ENCODE data around the gene CPEB3. TPM values are rescaled to one million over a fixed set of nuclear protein-coding genes. Genes with fewer than 3 reads are reported as not detected.
A peak's percentile ranks its signal among the peaks of the same experiment; 100 is the strongest.

Gene CPEB3
- polyA plus RNA-seq, 2 of the 4 experiments (the other 2 are of a cell fraction) = 0.37 to 0.41 TPM

DNA sequence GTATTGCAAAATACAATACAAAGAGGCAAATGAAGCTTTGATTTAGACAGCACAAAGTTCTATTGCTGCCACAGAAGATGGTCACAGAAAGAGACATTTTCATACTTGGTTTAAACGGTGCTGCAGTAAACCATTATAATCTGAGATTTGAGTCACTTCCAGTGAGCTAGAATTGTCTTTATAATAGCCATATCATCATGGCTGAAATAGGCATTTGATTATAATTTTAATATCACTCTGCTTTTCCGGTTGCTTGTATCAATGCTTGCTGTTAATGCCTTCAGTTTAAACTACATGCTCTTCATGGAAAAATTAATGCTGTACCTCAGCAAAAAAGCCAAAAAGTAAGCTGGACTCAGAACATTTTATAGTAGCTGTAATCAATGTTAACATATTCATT, 48.5 kb downstream of the CPEB3 start:
- ATAC-seq = no peak
- no peak overlapping the region for H3K27ac ChIP-seq
- peaks cover 22% of the 10 kb centered on the region for H3K4me1 ChIP-seq
- TF ChIP-seq TFCP2L1 (CRISPR knock-in tag; IDR thresholded peaks at IDR 0.05) = no peak
- TF ChIP-seq, protein P1, sequence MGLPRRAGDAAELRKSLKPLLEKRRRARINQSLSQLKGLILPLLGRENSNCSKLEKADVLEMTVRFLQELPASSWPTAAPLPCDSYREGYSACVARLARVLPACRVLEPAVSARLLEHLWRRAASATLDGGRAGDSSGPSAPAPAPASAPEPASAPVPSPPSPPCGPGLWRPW (IDR thresholded peaks at IDR 0.05) = no peak
- TF ChIP-seq, protein P2, sequence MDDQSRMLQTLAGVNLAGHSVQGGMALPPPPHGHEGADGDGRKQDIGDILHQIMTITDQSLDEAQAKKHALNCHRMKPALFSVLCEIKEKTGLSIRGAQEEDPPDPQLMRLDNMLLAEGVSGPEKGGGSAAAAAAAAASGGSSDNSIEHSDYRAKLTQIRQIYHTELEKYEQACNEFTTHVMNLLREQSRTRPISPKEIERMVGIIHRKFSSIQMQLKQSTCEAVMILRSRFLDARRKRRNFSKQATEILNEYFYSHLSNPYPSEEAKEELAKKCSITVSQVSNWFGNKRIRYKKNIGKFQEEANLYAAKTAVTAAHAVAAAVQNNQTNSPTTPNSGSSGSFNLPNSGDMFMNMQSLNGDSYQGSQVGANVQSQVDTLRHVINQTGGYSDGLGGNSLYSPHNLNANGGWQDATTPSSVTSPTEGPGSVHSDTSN (IDR thresholded peaks at IDR 0.05) = no peak
- no peak overlapping the region for H3K4me3 ChIP-seq
- CTCF ChIA-PET = interaction anchor here (0.7 to 1.3 kb wide), 2 partner anchors 48 to 332 kb away, joined by 3 read pairs; partner anchors contain the start of gene IDE
- POLR2A ChIA-PET = no interaction called here
- WGBS (ENCODE audit: missing lambda C conversion rate) = 43% methylated on average over 2 of the region's 2 CpGs
- H3K9me3 ChIP-seq = no peaks in the 10 kb centered on the region
- no peak for FAIRE-seq
- DNase-seq (ENCODE audit: low read depth in 1 of 2, low spot score in 1 of 2) = no peak
- no peak overlapping the region; the same call in 2 of the 3 replicates for H3K4me2 ChIP-seq

DNA sequence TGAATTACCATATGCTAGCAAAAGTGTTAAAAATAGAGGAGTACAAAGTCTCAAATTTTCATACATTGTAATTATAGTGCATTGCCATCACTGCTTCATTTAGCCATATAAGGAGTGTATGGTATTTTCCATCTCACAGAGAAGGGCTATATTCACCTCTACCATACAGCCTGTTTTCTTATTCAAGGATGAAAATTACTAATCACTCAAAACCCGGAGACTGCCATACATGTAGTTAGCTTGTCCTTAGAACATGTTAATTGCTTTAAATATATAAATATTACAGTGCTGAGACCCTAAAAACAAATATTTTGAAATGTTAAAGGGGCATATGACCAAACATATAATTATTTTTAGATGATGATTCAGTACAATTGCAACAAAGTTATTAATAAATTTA, 49.4 kb downstream of the CPEB3 start:
- TF ChIP-seq ZFP36 (IDR thresholded peaks at IDR 0.05; ENCODE audit: borderline replicate concordance, partially characterized antibody) = no peak
- TF ChIP-seq, protein P3, sequence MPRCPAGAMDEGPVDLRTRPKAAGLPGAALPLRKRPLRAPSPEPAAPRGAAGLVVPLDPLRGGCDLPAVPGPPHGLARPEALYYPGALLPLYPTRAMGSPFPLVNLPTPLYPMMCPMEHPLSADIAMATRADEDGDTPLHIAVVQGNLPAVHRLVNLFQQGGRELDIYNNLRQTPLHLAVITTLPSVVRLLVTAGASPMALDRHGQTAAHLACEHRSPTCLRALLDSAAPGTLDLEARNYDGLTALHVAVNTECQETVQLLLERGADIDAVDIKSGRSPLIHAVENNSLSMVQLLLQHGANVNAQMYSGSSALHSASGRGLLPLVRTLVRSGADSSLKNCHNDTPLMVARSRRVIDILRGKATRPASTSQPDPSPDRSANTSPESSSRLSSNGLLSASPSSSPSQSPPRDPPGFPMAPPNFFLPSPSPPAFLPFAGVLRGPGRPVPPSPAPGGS (IDR thresholded peaks at IDR 0.05) = no peak
- TF ChIP-seq POLR2A (IDR thresholded peaks at IDR 0.05; ENCODE audit: low read length) = no peak
- ATAC-seq = no peak
- CTCF ChIA-PET = interaction anchor here (1.2 to 1.3 kb wide), 2 partner anchors 48 to 57 kb away, joined by 3 read pairs; no protein-coding TSS in a partner anchor
- 77% methylated on average over 1 of the region's 1 CpG for WGBS (ENCODE audit: missing lambda C conversion rate)
- peaks cover 22% of the 10 kb centered on the region for H3K4me1 ChIP-seq
- H3K27ac ChIP-seq = peak overlapping the region in 1 of 2 experiments; percentile 72; a peak in 2 of 6 replicates
- POLR2A ChIA-PET = interaction anchor here (1.0 kb wide), 1 partner anchor 49 kb away, joined by 5 read pairs; the partner anchor contains the start of genes CPEB3 and MARCHF5
- H3K9me3 ChIP-seq = no peaks in the 10 kb centered on the region
- H3K4me3 ChIP-seq = peak overlapping the region; percentile 53
- no peak for DNase-seq (ENCODE audit: low read depth in 1 of 2, low spot score in 1 of 2)
- H3K4me2 ChIP-seq = peak overlapping the region; percentile 82
- no peak for FAIRE-seq

DNA sequence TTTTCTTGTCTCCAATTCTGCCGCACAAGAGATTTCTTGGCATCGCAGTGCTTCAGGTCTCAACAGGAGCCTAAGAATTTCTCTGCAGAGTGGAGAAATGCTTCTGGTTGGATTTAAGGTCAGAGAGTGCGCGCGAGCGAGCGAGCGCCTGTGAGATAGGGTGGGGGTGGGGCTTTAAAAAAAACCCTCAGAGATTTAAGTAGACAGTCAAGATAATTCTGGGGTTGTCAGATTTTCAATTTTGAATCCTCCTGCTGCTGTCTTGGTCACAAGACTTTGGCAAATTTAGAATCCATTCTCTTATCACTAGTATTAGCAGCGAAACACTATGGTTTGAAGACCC, 49.7 kb downstream of the CPEB3 start:
- Histone ChIP-seq H3K4me2 (peak overlapping the region; percentile 82), H3K27ac (peak overlapping the region in 1 of 2 experiments; percentile 72; a peak in 3 of 6 replicates), H3K4me1 (peaks cover 22% of the 10 kb centered on the region), H3K4me3 (peak overlapping the region; percentile 53), H3K9me3 (no peaks in the 10 kb centered on the region)
- 11% methylated on average over 9 of the region's 9 CpGs for WGBS (ENCODE audit: missing lambda C conversion rate)
- POLR2A ChIA-PET = interaction anchor here (1.0 kb wide), 1 partner anchor 50 kb away, joined by 5 read pairs; the partner anchor contains the start of genes CPEB3 and MARCHF5
- no peak for FAIRE-seq
- peak in 1 of 2 experiments; percentile 10 for DNase-seq (ENCODE audit: low read depth in 1 of 2, low spot score in 1 of 2)
- CTCF ChIA-PET = interaction anchor here (1.2 kb wide), 1 partner anchor 58 kb away, joined by 3 read pairs; no protein-coding TSS in a partner anchor
- peak in 1 of 2 experiments; percentile 39; a peak in 3 of 6 replicates for ATAC-seq
- TF ChIP-seq EP300 (IDR thresholded peaks at IDR 0.05) (no peak), HOXB5 (CRISPR knock-in tag; IDR thresholded peaks at IDR 0.05) (no peak), CHD4 (IDR thresholded peaks at IDR 0.05; ENCODE audit: borderline replicate concordance) (no peak), TFCP2L1 (CRISPR knock-in tag; IDR thresholded peaks at IDR 0.05) (no peak), KDM5A (IDR thresholded peaks at IDR 0.05) (no peak), RNF2 (IDR thresholded peaks at IDR 0.05; ENCODE audit: borderline replicate concordance, low read depth) (no peak), ZC3H11A (IDR thresholded peaks at IDR 0.05) (no peak)

DNA sequence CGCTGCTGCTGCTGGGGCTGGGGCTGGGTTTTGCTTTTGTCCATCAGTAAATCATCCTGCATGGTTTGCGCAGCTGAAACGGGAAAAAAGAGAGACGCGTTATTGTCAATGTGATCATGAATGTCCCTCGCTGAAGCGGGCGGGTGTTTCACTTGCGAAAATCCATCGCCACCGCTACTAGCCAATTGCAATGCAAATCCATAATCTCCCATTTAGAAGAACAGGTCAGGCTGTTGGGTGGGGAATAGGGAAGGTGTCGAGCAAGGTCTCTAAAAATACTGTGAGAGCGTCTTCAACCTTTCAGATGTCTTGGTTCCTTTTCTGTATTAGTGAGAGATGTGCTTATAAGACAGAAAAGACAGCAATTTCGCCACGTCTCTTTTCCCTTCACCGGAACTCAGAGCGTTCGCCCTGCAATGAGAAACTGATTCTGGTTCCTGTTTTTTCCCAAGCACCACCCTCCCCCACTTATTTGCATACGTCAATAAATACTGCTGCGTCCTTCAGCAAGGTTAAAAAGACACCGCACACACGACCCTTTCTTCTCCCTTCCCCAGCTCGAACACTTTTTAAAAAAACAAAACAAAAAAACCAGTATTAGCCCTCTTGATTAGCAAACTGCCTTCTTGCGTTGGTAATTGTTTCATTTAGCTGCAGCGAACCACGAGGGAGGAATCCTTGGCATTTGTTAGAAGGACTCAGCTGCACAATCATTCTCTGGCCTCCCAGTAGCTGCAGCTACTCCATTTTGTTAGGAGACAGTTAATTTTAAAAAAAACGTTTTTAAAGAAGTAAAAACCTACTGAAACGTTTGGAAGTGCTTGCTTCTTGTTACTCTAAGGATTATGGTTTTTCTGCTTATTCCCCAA, 50.4 kb downstream of the CPEB3 start:
- DNase-seq (ENCODE audit: low read depth in 1 of 2, low spot score in 1 of 2) (peak; percentile 55 to 76), ATAC-seq (peak; percentile 78 to 83), FAIRE-seq (no peak)
- WGBS (ENCODE audit: missing lambda C conversion rate) = under 1% methylated on average over 28 of the region's 28 CpGs
- Histone ChIP-seq H3K4me1 (peaks cover 22% of the 10 kb centered on the region), H3K27ac (peak overlapping the region in 1 of 2 experiments; percentile 72; a peak in 4 of 6 replicates), H3K4me3 (peak overlapping the region; percentile 53), H3K9me3 (no peaks in the 10 kb centered on the region), H3K4me2 (peak overlapping the region; percentile 82)
- ChIA-PET CTCF (interaction anchor here (0.6 to 1.2 kb wide), 2 partner anchors 51 to 58 kb away, joined by 3 read pairs; partner anchors contain the start of genes CPEB3 and MARCHF5), POLR2A (interaction anchor here (1.0 kb wide), 1 partner anchor 50 kb away, joined by 5 read pairs; the partner anchor contains the start of genes CPEB3 and MARCHF5)
- TF ChIP-seq TFCP2L1 (CRISPR knock-in tag; IDR thresholded peaks at IDR 0.05) (no peak), KDM5A (IDR thresholded peaks at IDR 0.05) (no peak), CBX2 (IDR thresholded peaks at IDR 0.05; ENCODE audit: borderline replicate concordance, low read depth) (no peak), HOXB5 (CRISPR knock-in tag; IDR thresholded peaks at IDR 0.05) (no peak), FOSL2 (IDR thresholded peaks at IDR 0.05) (no peak), FOSL2 (CRISPR knock-in tag; IDR thresholded peaks at IDR 0.05) (no peak)
- TF ChIP-seq, protein P4, sequence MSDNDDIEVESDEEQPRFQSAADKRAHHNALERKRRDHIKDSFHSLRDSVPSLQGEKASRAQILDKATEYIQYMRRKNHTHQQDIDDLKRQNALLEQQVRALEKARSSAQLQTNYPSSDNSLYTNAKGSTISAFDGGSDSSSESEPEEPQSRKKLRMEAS (IDR thresholded peaks at IDR 0.05) = 0 out of 2 replicates have a peak, but pooled peaks have one; percentile 30
